ENCODE data around the gene GLCCI1. TPM values are rescaled to one million over a fixed set of nuclear protein-coding genes. Genes with fewer than 3 reads are reported as not detected.

The GLCCI1 gene
- total RNA-seq, 1 donor from 2014 or later: 25.0 TPM

GRCh38 chr7:7978860-7979259 lies 10.3 kb downstream of the GLCCI1 start:
- Mint-ChIP-seq H3K4me3 (no peak overlapping the region), H3K36me3 (peaks cover 3% of the 10 kb centered on the region), H3K4me1 (ENCODE audit: unreplicated experiment) (peaks cover 6% of the 10 kb centered on the region), H3K27ac (no peak overlapping the region), H3K27me3 (no peaks in the 10 kb centered on the region), H3K9me3 (peaks cover 4% of the 10 kb centered on the region)
- TF ChIP-seq CTCF (conservative IDR thresholded peaks at IDR 0.05): no peak
- no peak for DNase-seq (ENCODE audit: extremely low spot score, unreplicated experiment)

GRCh38 chr7:7979558-7979957 lies 11.0 kb downstream of the GLCCI1 start:
- DNase-seq (ENCODE audit: extremely low spot score, unreplicated experiment): no peak
- H3K4me3 Mint-ChIP-seq: no peak overlapping the region
- no peak for TF ChIP-seq CTCF (conservative IDR thresholded peaks at IDR 0.05)
- H3K4me1 Mint-ChIP-seq (ENCODE audit: unreplicated experiment): peaks cover 6% of the 10 kb centered on the region
- H3K36me3 Mint-ChIP-seq: peaks cover 3% of the 10 kb centered on the region
- no peak overlapping the region for H3K27ac Mint-ChIP-seq
- H3K27me3 Mint-ChIP-seq: no peaks in the 10 kb centered on the region
- H3K9me3 Mint-ChIP-seq: peaks cover 4% of the 10 kb centered on the region

- Mint-ChIP-seq H3K4me1 (ENCODE audit: unreplicated experiment) (peaks cover 6% of the 10 kb centered on the region), H3K27me3 (no peaks in the 10 kb centered on the region), H3K4me3 (no peak overlapping the region), H3K27ac (no peak overlapping the region), H3K36me3 (peaks cover 3% of the 10 kb centered on the region), H3K9me3 (peaks cover 4% of the 10 kb centered on the region)
- no peak for DNase-seq (ENCODE audit: extremely low spot score, unreplicated experiment)
- no peak for TF ChIP-seq CTCF (conservative IDR thresholded peaks at IDR 0.05)
Observed at GRCh38 chr7:7980134-7980533, 11.5 kb downstream of the GLCCI1 start.

- DNase-seq (ENCODE audit: extremely low spot score, unreplicated experiment): no peak
- Mint-ChIP-seq H3K27me3 (no peaks in the 10 kb centered on the region), H3K36me3 (peaks cover 6% of the 10 kb centered on the region), H3K27ac (no peak overlapping the region), H3K4me3 (no peak overlapping the region), H3K4me1 (ENCODE audit: unreplicated experiment) (peaks cover 3% of the 10 kb centered on the region), H3K9me3 (peaks cover 4% of the 10 kb centered on the region)
- no peak for TF ChIP-seq CTCF (conservative IDR thresholded peaks at IDR 0.05)
Observed at GRCh38 chr7:7982904-7983303, 14.3 kb downstream of the GLCCI1 start.

- no peak for TF ChIP-seq CTCF (conservative IDR thresholded peaks at IDR 0.05)
- Mint-ChIP-seq H3K9me3 (peaks cover 4% of the 10 kb centered on the region), H3K27ac (no peak overlapping the region), H3K27me3 (no peaks in the 10 kb centered on the region), H3K4me3 (no peak overlapping the region), H3K4me1 (ENCODE audit: unreplicated experiment) (no peaks in the 10 kb centered on the region), H3K36me3 (peaks cover 6% of the 10 kb centered on the region)
- DNase-seq (ENCODE audit: extremely low spot score, unreplicated experiment): no peak
Observed at GRCh38 chr7:7984424-7984823, 15.8 kb downstream of the GLCCI1 start.

GRCh38 chr7:7988706-7989105 lies 20.1 kb downstream of the GLCCI1 start:
- no peak for TF ChIP-seq CTCF (conservative IDR thresholded peaks at IDR 0.05)

More at GRCh38 chr7:7988706-7989105, 20.1 kb downstream of the GLCCI1 start:
- H3K36me3 Mint-ChIP-seq: peaks cover 7% of the 10 kb centered on the region
- DNase-seq (ENCODE audit: extremely low spot score, unreplicated experiment): no peak
- H3K9me3 Mint-ChIP-seq: peaks cover 5% of the 10 kb centered on the region
- H3K4me3 Mint-ChIP-seq: no peak overlapping the region
- H3K4me1 Mint-ChIP-seq (ENCODE audit: unreplicated experiment): peaks cover 5% of the 10 kb centered on the region
- H3K27ac Mint-ChIP-seq: no peak overlapping the region
- no peaks in the 10 kb centered on the region for H3K27me3 Mint-ChIP-seq
